Esophagus squamous epithelium (tissue), 4 donors: ENCODE results near the gene TXNDC8.

ENCODE experiments used
- POLR2A ChIP-seq, 4 donors: fragments of 450-650 bp; IDR thresholded peaks; one replicate each; pipeline ENCODE4 v1.6.1; 2017; ENCODE audit warnings: antibody characterized with exemption in 4 of 4, mild to moderate bottlenecking in 4 of 4, moderate library complexity in 3 of 4
- TF ChIP-seq, protein P1 (sequence below), 6 experiments: fragments of 450-650 bp in 4 of 6; fragments of 200-600 bp in 2 of 6; sonication (generic) in 2 of 6; IDR thresholded peaks; one replicate each; pipeline ENCODE4 v1.5.1; 2016 to 2019; ENCODE audit warnings: antibody characterized with exemption in 6 of 6, mild to moderate bottlenecking in 4 of 6, moderate library complexity in 4 of 6

DNA sequence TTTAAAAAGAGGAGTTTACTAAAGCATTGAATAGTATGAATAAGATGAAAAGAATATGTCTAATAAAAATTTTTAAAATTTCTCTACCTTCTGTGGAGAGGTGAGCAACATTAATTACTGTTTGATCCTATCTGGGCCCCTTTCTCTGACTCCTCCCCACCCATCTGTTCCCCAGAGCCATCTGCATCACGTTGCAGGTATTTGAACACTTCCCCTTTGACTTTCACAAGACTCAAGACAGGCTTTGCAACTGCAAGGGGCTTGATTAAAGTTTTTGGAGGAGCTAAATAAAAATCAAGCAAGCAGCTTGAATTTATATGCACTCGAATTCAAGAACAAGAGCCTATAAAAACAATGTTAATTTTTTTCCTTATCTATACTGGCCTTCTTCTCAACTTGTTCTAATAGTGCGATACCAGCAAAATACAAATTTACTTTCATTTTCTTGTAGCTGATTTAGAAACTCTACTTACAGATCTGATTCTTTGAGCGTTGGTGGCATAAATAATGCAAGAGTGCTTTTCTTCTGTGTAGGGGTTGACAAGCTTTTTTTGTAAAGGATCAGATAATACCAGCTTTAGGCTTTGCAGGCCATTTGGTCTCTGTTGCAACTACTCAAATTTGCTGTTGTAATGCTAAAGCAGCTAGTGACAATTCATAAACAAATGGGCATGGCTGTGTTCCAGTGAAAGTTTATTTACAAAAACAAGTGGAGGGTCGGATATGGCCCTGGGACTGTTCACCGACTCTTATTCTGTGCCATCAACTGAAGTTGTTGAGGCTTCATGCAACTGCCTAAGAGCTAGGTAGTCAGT lies 21.2 kb downstream of the TXNDC8 start:
- TF ChIP-seq, protein P1, sequence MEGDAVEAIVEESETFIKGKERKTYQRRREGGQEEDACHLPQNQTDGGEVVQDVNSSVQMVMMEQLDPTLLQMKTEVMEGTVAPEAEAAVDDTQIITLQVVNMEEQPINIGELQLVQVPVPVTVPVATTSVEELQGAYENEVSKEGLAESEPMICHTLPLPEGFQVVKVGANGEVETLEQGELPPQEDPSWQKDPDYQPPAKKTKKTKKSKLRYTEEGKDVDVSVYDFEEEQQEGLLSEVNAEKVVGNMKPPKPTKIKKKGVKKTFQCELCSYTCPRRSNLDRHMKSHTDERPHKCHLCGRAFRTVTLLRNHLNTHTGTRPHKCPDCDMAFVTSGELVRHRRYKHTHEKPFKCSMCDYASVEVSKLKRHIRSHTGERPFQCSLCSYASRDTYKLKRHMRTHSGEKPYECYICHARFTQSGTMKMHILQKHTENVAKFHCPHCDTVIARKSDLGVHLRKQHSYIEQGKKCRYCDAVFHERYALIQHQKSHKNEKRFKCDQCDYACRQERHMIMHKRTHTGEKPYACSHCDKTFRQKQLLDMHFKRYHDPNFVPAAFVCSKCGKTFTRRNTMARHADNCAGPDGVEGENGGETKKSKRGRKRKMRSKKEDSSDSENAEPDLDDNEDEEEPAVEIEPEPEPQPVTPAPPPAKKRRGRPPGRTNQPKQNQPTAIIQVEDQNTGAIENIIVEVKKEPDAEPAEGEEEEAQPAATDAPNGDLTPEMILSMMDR (IDR thresholded peaks at IDR 0.05): no peak
- no peak for TF ChIP-seq POLR2A (IDR thresholded peaks at IDR 0.05)
